HG03280 (cell line): ENCODE measurements around the gene ACTR5.
"Not testable (repeated sequence)": the region's sequence is repeated elsewhere in the genome, so short reads cannot be mapped to it uniquely, and the experiment has no call there.

ENCODE experiments used
- ATAC-seq: cut with Tn5 transposase; IDR thresholded peaks from one replicate; pipeline ENCODE4 v1.9.1; 2021; ENCODE audit warnings: mild to moderate bottlenecking, moderate library complexity; ENCODE audit not compliant: unreplicated experiment

Gene ACTR5

GRCh38 chr20:38764567-38765318 lies 16.5 kb downstream of the ACTR5 start:
- no peak for ATAC-seq

GRCh38 chr20:38766071-38766470 lies 17.8 kb downstream of the ACTR5 start:
- no peak for ATAC-seq

DNA sequence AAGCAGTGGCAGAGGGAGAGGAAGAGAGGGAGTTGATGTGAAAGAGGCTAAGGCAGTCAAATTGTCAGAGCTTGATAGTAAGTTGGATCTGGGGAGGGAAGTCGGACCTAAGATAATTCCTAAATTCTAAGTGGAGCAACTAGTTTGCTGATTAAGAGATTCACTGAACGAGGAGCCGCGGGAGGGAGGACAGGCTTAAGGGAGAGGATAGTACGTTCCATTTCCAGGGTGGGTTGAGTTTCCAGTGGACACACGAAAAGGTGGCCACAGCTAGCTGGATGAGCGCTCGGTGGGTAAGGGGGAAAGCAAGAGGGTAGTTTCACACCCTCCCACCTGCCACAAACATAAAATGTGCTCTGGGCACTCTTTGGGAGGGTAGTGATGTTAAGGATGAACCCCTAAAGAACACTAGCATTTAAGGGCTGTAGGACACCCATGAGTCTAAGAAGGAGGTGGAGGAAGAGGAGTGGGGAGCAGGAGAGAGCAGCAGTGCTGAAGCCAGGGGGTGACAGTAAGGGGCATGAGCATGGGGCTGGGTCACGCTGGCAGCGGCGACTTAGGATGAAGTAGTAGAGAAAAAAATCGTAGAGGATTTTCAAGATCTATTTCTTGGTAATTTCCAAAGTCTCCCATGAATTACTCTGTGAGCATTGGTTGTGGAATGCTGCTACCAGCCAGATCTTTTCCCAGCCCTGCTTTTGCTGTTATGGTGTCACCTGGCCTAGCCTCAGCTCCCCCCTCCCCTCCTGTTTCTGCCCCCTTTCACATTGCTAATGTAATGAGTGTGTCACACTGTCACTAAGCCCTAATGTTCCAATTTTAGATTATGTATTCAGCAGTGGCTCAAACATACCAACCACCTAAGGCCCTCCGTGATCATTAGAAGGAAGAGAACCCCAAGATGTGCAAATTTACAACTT lies 21.4 kb downstream of the ACTR5 start:
- no peak for ATAC-seq

GRCh38 chr20:38770546-38770945 lies 22.3 kb downstream of the ACTR5 start:
- no peak for ATAC-seq

GRCh38 chr20:38770970-38771369 lies 22.7 kb downstream of the ACTR5 start:
- no peak for ATAC-seq

GRCh38 chr20:38771621-38772020 lies 23.4 kb downstream of the ACTR5 start:
- no peak for ATAC-seq

GRCh38 chr20:38774167-38774566 lies 25.9 kb downstream of the ACTR5 start:
- ATAC-seq: no peak

DNA sequence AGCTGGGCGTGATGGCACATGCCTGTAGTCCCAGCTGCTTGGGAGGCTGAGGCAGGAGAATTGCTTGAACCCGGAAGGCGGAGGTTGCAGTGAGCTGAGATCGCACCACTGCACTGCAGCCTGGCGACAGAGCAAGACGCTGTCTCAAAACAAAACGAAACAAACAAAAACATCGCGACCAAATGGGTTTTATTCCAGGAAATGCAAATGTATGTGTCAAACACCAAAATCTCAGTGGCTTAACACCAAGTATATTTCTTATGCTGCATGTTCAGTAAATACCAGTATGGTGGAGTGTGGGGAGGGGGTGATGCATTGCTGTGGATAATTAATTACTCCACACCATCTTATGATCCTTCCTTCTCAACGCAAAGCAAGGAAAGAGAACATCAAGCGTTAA lies 28.1 kb downstream of the ACTR5 start:
- ATAC-seq: no peak

DNA sequence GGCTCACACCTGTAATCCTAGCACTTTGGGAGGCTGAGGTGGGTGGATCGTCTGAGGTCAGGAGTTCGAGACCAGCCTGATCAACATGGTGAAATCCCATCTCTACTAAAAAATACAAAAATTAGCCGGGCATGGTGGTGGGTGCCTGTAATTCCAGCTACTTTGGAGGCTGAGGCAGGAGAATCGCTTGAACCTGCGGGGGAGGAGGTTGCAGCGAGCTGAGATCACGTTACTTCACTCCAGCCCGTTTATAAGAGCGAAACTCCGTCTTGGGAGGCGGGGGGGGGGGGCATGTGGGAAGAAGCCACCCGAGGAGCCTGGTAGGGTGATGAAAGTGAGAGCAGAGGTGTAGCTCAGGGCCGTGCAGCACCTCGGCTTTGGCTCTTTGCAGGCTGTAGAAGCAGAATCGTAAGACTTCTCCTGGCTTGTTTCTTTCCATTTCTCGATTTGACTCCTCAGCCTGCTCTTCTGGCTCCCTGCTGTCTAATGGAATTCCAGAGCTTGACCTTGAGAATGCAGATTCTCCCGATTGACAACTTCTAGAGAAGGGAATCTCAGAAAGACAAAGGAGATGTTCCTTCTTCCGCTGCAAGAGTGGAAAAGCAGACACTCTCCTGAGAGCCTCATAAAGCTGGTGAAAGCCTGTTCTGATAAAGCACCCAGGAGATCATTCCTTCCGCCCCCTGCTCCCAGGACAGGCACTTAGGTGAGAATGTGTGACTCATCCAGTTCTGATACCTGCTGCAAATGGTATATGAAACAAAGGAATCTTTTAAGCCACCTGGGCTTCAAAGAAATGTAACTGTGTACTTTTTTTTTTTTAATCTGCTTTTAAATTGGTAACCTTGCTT lies 31.2 kb downstream of the ACTR5 start:
- ATAC-seq: no peak

DNA sequence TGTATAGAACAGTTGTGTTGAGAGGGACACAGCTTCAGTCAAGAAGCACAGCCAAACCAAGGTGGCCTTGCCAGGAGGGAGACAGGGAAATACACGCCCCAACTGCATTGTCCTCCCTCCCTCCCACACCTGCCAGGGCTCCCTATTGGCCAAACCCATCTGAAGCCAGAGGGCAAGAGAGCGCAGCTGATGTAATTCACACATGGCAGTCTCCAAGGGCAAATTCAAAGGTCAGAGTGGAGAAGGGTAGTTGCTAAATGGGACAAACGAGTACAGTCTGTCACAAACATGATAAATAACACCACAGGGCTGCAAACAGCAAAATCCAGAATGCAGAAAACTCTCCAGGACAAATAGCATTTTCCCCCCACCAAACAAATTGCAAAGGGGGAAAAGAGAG lies 34.0 kb downstream of the ACTR5 start:
- ATAC-seq: no peak

DNA sequence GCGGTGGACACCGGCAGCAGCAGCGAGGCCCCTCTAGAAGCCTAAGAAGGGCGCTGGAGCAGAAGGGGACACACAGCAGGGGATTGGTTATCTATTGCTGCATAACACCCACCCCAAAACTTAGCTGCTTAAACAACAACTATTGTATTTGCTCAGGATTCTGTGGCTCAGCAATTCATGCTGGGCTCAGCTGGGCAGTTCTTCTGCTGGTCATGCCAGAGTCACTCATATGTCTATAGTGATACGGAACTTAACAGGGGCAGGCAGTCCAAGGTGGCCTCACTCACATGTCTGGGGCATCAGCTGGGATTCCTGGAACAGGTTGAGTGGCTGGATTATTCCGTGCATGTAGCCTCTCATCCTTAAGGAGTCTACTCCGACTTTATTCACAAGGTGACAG lies 39.6 kb downstream of the ACTR5 start:
- no peak for ATAC-seq

DNA sequence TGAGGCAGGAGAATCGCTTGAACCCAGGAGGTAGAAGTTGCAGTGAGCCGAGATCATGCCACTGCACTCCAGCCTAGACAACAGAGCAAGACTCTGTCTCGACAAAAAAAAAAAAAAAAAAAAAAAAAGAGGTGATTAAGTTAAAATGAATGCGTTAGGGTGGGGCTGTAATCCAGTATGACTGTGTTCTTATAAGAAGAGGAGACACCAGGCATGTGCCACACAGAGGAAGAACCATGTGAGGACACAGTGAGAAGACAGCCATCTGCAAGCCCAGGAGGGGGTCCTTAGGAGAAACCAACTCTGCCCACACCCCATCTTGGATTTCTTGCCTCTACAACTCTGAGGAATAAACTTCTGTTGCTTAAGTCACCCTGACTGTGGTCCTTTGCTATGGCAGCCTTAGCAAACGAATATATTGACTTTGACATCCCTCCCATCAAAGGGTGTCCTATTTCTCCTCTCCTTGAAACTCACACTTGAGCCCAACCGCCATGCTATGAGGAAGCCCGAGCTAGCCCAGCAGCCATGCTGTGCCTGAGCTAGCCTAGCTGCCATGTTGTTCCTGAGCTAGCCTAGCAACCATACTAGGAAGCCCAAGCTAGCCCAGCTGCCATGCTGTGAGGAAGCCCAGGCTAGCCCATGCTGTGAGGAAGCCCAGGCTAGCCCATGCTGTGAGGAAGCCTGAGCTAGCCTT lies 41.4 kb downstream of the ACTR5 start:
- ATAC-seq: no peak

DNA sequence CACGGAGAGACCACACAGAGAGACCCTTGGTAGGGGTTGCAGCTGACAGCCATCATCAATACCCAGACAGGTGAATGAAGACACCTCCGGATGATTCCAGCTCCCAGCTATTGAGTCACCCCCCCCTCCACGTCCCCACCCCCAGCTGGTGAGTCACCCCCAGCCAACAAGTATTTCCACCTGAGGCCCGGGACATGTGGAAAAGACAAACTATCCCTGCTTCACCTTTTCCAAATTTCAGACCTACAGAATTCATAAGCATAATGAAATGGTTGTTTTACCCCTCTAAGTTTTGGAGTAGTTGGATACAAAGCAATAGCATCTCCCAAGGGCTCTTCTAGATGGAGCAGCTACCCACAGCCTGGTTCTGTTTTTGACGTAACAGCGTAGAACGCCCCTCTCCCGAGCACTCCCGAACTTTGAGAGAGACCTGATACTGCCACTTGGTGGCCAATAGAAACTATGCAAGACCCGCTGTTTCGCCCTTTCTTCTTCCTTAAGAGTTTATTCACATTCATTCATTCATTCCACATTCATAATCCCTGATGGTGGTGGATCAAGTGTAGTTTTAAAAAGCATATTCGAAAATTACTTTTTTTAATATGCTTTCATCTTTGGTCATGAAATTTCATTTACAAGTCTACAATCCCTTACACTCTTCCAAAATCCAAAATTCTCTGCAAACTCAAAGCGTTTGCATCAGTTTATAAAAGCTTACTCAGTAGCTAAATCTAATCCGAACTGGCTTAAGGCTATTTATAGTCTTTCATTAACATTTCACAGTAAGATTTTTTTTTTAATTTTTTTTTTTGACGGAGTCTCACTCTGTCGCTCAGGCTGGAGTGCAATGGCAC lies 42.2 kb downstream of the ACTR5 start:
- ATAC-seq: no peak

- ATAC-seq: no peak
Observed at GRCh38 chr20:38791291-38791690, 43.0 kb downstream of the ACTR5 start.

DNA sequence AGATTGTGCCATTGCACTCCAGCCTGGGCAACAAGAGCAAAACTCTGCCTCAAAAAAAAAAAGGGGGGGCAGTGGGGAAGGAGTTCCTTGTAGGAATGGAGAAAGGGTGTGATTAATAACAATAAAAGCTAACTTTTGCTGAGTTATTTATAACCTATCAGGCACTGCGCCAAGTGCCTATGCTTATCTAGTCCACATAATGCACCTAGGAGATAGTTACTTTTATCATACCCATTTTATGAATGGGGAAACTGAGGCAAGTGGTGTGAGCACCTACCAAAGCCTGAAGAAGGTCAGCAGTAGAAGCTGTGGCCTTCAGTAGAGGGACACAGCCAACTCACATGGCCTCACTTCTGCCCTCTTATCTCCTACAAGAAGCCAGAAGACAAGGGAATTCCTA lies 43.7 kb downstream of the ACTR5 start:
- no peak for ATAC-seq

DNA sequence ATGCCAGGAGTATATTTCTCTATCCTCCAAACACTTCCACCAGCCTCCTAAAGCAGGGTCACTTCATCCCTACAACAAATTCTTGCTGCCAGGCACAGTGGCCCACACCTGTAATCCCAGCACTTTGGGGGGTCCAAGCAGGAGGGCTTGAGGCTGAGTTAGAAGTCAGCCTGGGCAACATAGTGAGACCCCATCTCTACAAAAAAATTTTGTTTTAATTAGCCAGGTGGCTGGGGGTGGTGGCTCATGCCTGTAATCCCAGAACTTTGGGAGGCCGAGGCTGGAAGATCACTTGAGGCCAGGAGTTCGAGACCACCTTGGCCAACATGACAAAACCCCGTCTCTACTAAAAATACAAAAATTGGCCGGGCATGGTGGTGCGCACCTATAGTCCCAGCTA lies 45.8 kb downstream of the ACTR5 start:
- not testable (repeated sequence) for ATAC-seq

GRCh38 chr20:38798266-38798665 lies 50.0 kb downstream of the ACTR5 start:
- ATAC-seq: no peak

GRCh38 chr20:38799203-38799602 lies 50.9 kb downstream of the ACTR5 start:
- ATAC-seq: no peak

DNA sequence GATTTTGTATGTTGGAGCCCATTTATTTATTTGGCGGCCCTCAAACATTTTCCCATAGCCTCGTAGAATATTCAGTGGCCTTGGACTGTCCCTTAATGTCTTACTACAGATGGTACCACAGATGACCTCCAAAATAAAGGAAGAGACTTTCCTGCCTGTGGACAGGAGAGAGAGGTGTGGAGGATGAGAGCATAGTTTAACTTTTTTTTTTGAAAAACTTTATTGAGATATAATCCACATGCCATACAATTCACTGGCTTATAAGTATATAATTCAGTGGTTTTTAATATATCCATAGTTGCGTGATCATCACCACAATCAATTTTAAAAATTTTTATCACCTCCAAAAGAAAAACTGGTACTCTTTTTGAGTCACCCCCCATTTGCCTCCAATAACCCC lies 52.6 kb downstream of the ACTR5 start:
- no peak for ATAC-seq

DNA sequence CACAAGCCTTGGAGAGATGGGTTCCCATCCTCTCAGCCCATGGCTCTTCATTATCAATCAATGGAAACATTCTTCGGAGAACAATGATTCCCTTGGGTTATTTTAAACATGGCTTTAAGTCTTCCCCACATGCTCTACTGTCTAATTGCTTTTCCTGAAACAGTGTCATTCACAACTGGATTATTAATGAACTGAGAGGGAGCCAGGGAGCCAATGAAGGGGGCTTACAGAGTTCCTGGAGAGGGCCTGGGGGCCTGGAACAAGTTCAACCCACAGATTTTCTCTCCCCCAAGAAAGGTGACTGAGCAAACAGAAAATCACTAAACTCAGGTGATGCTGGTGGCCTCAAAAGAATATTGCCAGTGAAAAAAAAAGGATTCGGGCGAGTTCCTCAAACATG lies 56.0 kb downstream of the ACTR5 start:
- no peak for ATAC-seq
